HepG2 (cell line): Measurements from ENCODE around the gene C14orf119. TPM values are rescaled to one million over a fixed set of nuclear protein-coding genes. Genes with fewer than 3 reads are reported as not detected.

Experiments used
- ATAC-seq: fragments of 200-7000 bp; cut with Tn5 transposase; 3 replicates; pipeline ENCODE4 v1.9.1; 2020; ENCODE audit warnings: mild to moderate bottlenecking, moderate library complexity
- BruUV-seq: library from RNA; stranded (reverse); fragments of 400-500 nt; replicated peaks from 2 replicates; lab custom pipeline; 2021; lab: Mats Ljungman, UMichigan
- CTCF ChIA-PET: fragments of 300-600 bp; formaldehyde crosslinking; extraction: SDS; loops from one replicate; lab custom pipeline; 2021; ENCODE audit warnings: low total read pairs, inconsistent platforms, low intra/inter-chr PET ratio; lab: Yijun Ruan, JAX
- POLR2A ChIA-PET: fragments of 350-600 bp; sonication (Branson Sonifier 250); formaldehyde crosslinking; loops from one replicate; lab custom pipeline; 2020; ENCODE audit warnings: antibody characterized with exemption, inconsistent platforms; lab: Yijun Ruan, JAX
- DNase-seq: peaks from one replicate; pipeline ENCODE4 v3.0.0-alpha.2; 2015; ENCODE audit warnings: low spot score
- FAIRE-seq: peaks from 3 replicates; lab custom pipeline; 2011; peaks lifted over from hg19 to GRCh38; lab: Jason Lieb, UNC
- H2AFZ ChIP-seq: one replicate; pipeline ENCODE4 v1.6.1; 2011; ENCODE audit warnings: low read length, inconsistent platforms
- H3K27ac ChIP-seq: fragments of 300-600 bp; 3 replicates; pipeline ENCODE4 v1.8.0; 2011; ENCODE audit warnings: mixed run types, mild to moderate bottlenecking, mixed read lengths, low read length, inconsistent platforms; ENCODE audit not compliant: insufficient read depth; ENCODE audit errors: extremely low read length
- H3K27me3 ChIP-seq, 2 experiments: fragments of 200-600 bp in 1 of 2; 2 replicates in 1 of 2; 3 replicates in 1 of 2; pipeline versions ENCODE4 v1.6.0 to v1.8.0; 2011; ENCODE audit warnings: low read length in 2 of 2, mild to moderate bottlenecking in 2 of 2, moderate library complexity in 2 of 2, inconsistent platforms in 1 of 2; ENCODE audit not compliant: insufficient read depth in 2 of 2, control insufficient read depth in 1 of 2
- H3K36me3 ChIP-seq, 2 experiments: fragments of 200-600 bp in 1 of 2; replicated peaks in 1 of 2; 2 replicates in 1 of 2; 3 replicates in 1 of 2; pipeline versions ENCODE4 v1.5.1 to v1.8.0; 2011; ENCODE audit warnings: low read length in 2 of 2, inconsistent platforms in 1 of 2; ENCODE audit not compliant: insufficient read depth in 2 of 2, control insufficient read depth in 1 of 2
- H3K4me1 ChIP-seq: 2 replicates; pipeline ENCODE4 v1.5.1; 2012; ENCODE audit warnings: low read length, inconsistent platforms; ENCODE audit not compliant: insufficient read depth
- H3K4me2 ChIP-seq: 2 replicates; pipeline ENCODE4 v1.6.0; 2011; ENCODE audit warnings: low read depth, low read length, inconsistent platforms
- H3K4me3 ChIP-seq, 3 experiments: fragments of 200-600 bp in 1 of 3; sonication (generic), shearing (Covaris generic) in 1 of 3; replicated peaks in 1 of 3; 2 replicates each; pipeline ENCODE4 v1.5.1; 2011 to 2016; ENCODE audit warnings: low read length in 3 of 3, inconsistent platforms in 2 of 3, low read depth in 2 of 3, mild to moderate bottlenecking in 2 of 3, control low read depth in 1 of 3, mixed read lengths in 1 of 3; ENCODE audit not compliant: insufficient read depth in 1 of 3
- H3K79me2 ChIP-seq: one replicate; pipeline ENCODE4 v1.6.1; 2011; ENCODE audit warnings: low read length, inconsistent platforms; ENCODE audit not compliant: insufficient read depth
- H3K9ac ChIP-seq: 2 replicates; pipeline ENCODE4 v1.6.0; 2011; ENCODE audit warnings: mild to moderate bottlenecking, low read depth, low read length, inconsistent platforms; ENCODE audit not compliant: insufficient read depth
- H3K9me3 ChIP-seq: 2 replicates; pipeline ENCODE4 v1.5.1; 2012; ENCODE audit warnings: mild to moderate bottlenecking, low read length
- H4K20me1 ChIP-seq: 2 replicates; pipeline ENCODE4 v1.6.0; 2011; ENCODE audit warnings: inconsistent platforms, mild to moderate bottlenecking, low read length, moderate library complexity; ENCODE audit not compliant: insufficient read depth
- ARNT ChIP-seq: fragments of 450-650 bp; IDR thresholded peaks from 2 replicates; pipeline ENCODE4 v1.6.1; 2017
- ATF1 ChIP-seq: IDR thresholded peaks from 2 replicates; pipeline ENCODE4 v1.6.1; 2016; ENCODE audit warnings: mild to moderate bottlenecking, control low read depth
- CHD4 ChIP-seq: fragments of 200-600 bp; sonication (generic); IDR thresholded peaks from 2 replicates; pipeline ENCODE4 v1.7.0; 2017; ENCODE audit warnings: mild to moderate bottlenecking, low read length, borderline replicate concordance
- CREBL2 ChIP-seq: sonication (generic); formaldehyde crosslinking; IDR thresholded peaks from 2 replicates; pipeline ENCODE4 v1.8.1; 2023; ENCODE audit warnings: missing genetic modification reagents, mild to moderate bottlenecking, borderline replicate concordance
- FOXK1 ChIP-seq: sonication (generic); formaldehyde crosslinking; IDR thresholded peaks from 2 replicates; pipeline ENCODE4 v1.4.0; 2020; ENCODE audit warnings: low read depth, missing genetic modification reagents, borderline replicate concordance
- HOXA5 ChIP-seq: sonication (generic); formaldehyde crosslinking; IDR thresholded peaks from 2 replicates; pipeline ENCODE4 v1.4.0; 2020; ENCODE audit warnings: missing genetic modification reagents
- KAT2B ChIP-seq: fragments of 150-350 bp; IDR thresholded peaks from 2 replicates; pipeline ENCODE4 v1.6.1; 2014; ENCODE audit warnings: low read depth, low read length, borderline replicate concordance
- KDM5B ChIP-seq: sonication (generic); formaldehyde crosslinking; IDR thresholded peaks from 2 replicates; pipeline ENCODE4 v1.4.0; 2020; ENCODE audit warnings: missing genetic modification reagents, mild to moderate bottlenecking, borderline replicate concordance
- MAFK ChIP-seq, 2 experiments: IDR thresholded peaks in 1 of 2; conservative IDR thresholded peaks in 1 of 2; 2 replicates each; pipeline ENCODE4 v1.6.1; 2011; ENCODE audit warnings: improper control_type of control experiment in 2 of 2, low read length in 2 of 2
- MIXL1 ChIP-seq: IDR thresholded peaks from 2 replicates; pipeline ENCODE4 v1.6.1; 2016
- NFE2L1 ChIP-seq: sonication (generic); formaldehyde crosslinking; IDR thresholded peaks from 2 replicates; pipeline ENCODE4 v1.4.0; 2020; ENCODE audit warnings: missing genetic modification reagents, mild to moderate bottlenecking, borderline replicate concordance
- NR2F6 ChIP-seq, 2 experiments: IDR thresholded peaks; 2 replicates each; pipeline ENCODE4 v1.6.1; 2016; ENCODE audit warnings: antibody characterized with exemption in 1 of 2, mild to moderate bottlenecking in 1 of 2
- SRF ChIP-seq: IDR thresholded peaks from 2 replicates; pipeline ENCODE4 v1.6.1; 2011; ENCODE audit warnings: mild to moderate bottlenecking, low read depth, low read length, moderate library complexity
- SSRP1 ChIP-seq: IDR thresholded peaks from 2 replicates; pipeline ENCODE4 v1.6.1; 2016; ENCODE audit warnings: control low read depth
- ZMYM2 ChIP-seq: sonication (generic); formaldehyde crosslinking; IDR thresholded peaks from 2 replicates; pipeline ENCODE4 v1.8.0; 2022; ENCODE audit warnings: mild to moderate bottlenecking, missing genetic modification reagents
- ZNF234 ChIP-seq: sonication (generic); formaldehyde crosslinking; conservative IDR thresholded peaks from 2 replicates; pipeline ENCODE4 v1.5.1; 2020; ENCODE audit warnings: mild to moderate bottlenecking, missing genetic modification reagents
- ZNF274 ChIP-seq: sonication (generic); formaldehyde crosslinking; IDR thresholded peaks from 2 replicates; pipeline ENCODE4 v1.5.1; 2020; ENCODE audit warnings: mild to moderate bottlenecking, missing genetic modification reagents
- ZSCAN20 ChIP-seq: sonication (generic); formaldehyde crosslinking; IDR thresholded peaks from 2 replicates; pipeline ENCODE4 v1.4.0; 2020; ENCODE audit warnings: missing genetic modification reagents, mild to moderate bottlenecking, borderline replicate concordance
- WGBS: methylation state at CpG from one replicate; pipeline ENCODE4 v1.1.6; 2017; ENCODE audit warnings: low lambda C conversion rate; 5-methylcytosine and 5-hydroxymethylcytosine counted together
- in situ Hi-C: cut with HindIII; loops from 2 replicates; pipeline ENCODE4 v1.10.0; 2017; ENCODE audit warnings: low pct_unique_long_range_greater_than_20kb; ENCODE audit not compliant: extremely low pct_ligation_motif_present
- intact Hi-C: fragments of 100-400 bp; cut with micrococcal nuclease; formaldehyde crosslinking; loops from one replicate; pipeline ENCODE4 v1.10.0; 2022; ENCODE audit not compliant: unreplicated experiment
- polyA plus RNA-seq, 8 experiments: library from polyadenylated mRNA; depleted of rRNA in 3 of 8; stranded (reverse) in 7 of 8; unstranded in 1 of 8; fragments of >200 nt; fragmentation: Illumina TruSeq in 4 of 8; extraction: Trizol in 4 of 8; gene quantifications; 2 replicates each; pipeline versions ENCODE4 v1.2.1 to v1.2.3, GENCODE V29; 2011 to 2016; ENCODE audit warnings: low read depth in 4 of 8, missing spikeins in 1 of 8, mixed read lengths in 1 of 8; ENCODE audit not compliant: insufficient read depth in 1 of 8
- total RNA-seq, 5 experiments: library from RNA; depleted of rRNA; stranded (reverse); fragments of >200 nt; fragmentation: Illumina TruSeq; extraction: Trizol; gene quantifications; 2 replicates each; pipeline ENCODE4 v1.2.3, GENCODE V29; 2016; ENCODE audit warnings: low read depth in 1 of 5
- TF ChIP-seq, protein P1 (sequence below): sonication (generic); formaldehyde crosslinking; IDR thresholded peaks from 2 replicates; pipeline ENCODE4 v1.5.1; 2020; ENCODE audit warnings: mild to moderate bottlenecking, missing genetic modification reagents, moderate library complexity
- TF ChIP-seq, protein P2 (sequence below): sonication (generic); formaldehyde crosslinking; IDR thresholded peaks from 2 replicates; pipeline ENCODE4 v1.4.0; 2020; ENCODE audit warnings: mild to moderate bottlenecking, missing genetic modification reagents

The C14orf119 gene
- total and polyA plus RNA-seq, 2 of the 13 experiments (the other 11 are each of a cell fraction or from before 2014, with no cell fraction given), result 117 to 206 TPM

DNA sequence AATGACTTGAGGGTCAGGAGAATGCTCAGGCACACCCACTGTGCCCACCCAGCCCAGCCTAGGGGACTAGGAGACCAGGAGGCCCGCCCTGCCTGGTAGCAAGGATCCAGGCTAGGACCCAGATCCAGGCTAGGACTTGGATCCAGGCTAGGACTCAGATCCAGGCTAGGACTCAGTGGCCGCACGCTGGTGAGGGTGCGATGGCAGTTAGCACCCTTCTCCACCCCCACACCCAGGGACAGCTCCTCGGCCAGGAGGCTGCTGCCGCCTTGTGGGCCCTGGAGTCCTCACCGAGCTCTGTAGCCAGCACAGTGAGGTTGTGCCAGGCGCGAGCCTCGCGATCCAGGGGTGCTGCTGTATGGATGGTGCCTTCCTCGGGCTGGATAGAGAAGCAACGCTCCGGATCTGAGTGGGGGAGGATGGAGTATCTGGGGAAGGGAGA lies 43.1 kb upstream of the C14orf119 start (continued):
- TF ChIP-seq, protein P1, sequence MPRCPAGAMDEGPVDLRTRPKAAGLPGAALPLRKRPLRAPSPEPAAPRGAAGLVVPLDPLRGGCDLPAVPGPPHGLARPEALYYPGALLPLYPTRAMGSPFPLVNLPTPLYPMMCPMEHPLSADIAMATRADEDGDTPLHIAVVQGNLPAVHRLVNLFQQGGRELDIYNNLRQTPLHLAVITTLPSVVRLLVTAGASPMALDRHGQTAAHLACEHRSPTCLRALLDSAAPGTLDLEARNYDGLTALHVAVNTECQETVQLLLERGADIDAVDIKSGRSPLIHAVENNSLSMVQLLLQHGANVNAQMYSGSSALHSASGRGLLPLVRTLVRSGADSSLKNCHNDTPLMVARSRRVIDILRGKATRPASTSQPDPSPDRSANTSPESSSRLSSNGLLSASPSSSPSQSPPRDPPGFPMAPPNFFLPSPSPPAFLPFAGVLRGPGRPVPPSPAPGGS (CRISPR knock-in tag), result 0 out of 2 replicates have a peak, but pooled peaks have one; percentile 20

DNA sequence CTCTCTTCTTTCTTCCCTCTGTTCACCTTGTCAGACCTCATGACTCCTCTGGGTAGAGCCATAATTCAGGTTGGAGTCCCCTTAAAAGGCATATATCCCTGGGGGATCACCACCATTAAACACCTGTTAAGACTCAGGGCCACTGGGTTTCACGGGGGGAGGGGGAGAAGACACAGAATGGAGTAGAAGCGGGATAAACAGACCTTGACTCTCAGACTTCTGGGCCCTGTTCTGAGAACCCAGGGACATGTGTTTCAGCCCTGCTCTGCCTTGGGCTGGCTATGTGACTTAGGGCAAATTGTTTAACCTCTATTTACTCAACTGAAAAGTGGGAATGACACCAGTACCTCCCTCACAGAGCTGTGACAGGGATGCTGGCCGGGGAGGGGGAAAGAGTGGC lies 42.6 kb upstream of the C14orf119 start:
- Histone ChIP-seq H3K9me3 (no peaks in the 10 kb centered on the region), H3K4me1 (peaks cover 26% of the 10 kb centered on the region), H2AFZ (no peak overlapping the region), H3K4me2 (no peak overlapping the region; the same call in 1 of the 2 replicates), H3K27ac (no peak overlapping the region), H3K79me2 (no peaks in the 10 kb centered on the region), H3K27me3 (peaks cover 0 to 6% of the 10 kb centered on the region in 2 experiments; a peak in 1 of 5 replicates), H3K36me3 (no peaks in the 10 kb centered on the region), H3K9ac (no peak overlapping the region), H3K4me3 (no peak overlapping the region), H4K20me1 (no peaks in the 10 kb centered on the region)
- BruUV-seq, result no TSS peak
- no peak for DNase-seq
- intact Hi-C loops, result loop anchor here (1.0 kb wide), 2 partner anchors 58 to 66 kb away; no protein-coding TSS in a partner anchor
- FAIRE-seq, result no peak
- ChIA-PET POLR2A (interaction anchor here (1.0 to 7.4 kb wide), 10 partner anchors 12 to 80 kb away, joined by 3 to 72 read pairs (median 7); partner anchors contain the start of genes ACIN1, AJUBA and PSMB5), CTCF (interaction anchor here (2.5 to 8.5 kb wide), 2 partner anchors 58 to 66 kb away, joined by 27 to 77 read pairs; no protein-coding TSS in a partner anchor)
- in situ Hi-C loops, result loop anchor here (5.0 kb wide), 2 partner anchors 65 to 495 kb away; no protein-coding TSS in a partner anchor
- 37% methylated on average over 3 of the region's 3 CpGs for WGBS
- no peak for ATAC-seq
- no peak for TF ChIP-seq ZMYM2 (CRISPR knock-in tag)
- TF ChIP-seq NFE2L1 (CRISPR knock-in tag), result peak; percentile 4; the same call in 1 of the 2 replicates
- no peak for TF ChIP-seq CHD4
- TF ChIP-seq FOXK1 (CRISPR knock-in tag), result 0 out of 2 replicates have a peak, but pooled peaks have one; percentile 32
- no peak for TF ChIP-seq ARNT
- TF ChIP-seq CREBL2 (CRISPR knock-in tag), result no peak
- no peak for TF ChIP-seq MAFK (conservative IDR thresholded peaks at IDR 0.05 in 1 of 2, IDR thresholded peaks at IDR 0.05 in 1 of 2; ENCODE audit: low read length in 2 of 2)
- 0 out of 2 replicates have a peak, but pooled peaks have one; percentile 9 for TF ChIP-seq ZNF274 (CRISPR knock-in tag)
- TF ChIP-seq ZNF234 (CRISPR knock-in tag), result no peak
- TF ChIP-seq, protein P2, sequence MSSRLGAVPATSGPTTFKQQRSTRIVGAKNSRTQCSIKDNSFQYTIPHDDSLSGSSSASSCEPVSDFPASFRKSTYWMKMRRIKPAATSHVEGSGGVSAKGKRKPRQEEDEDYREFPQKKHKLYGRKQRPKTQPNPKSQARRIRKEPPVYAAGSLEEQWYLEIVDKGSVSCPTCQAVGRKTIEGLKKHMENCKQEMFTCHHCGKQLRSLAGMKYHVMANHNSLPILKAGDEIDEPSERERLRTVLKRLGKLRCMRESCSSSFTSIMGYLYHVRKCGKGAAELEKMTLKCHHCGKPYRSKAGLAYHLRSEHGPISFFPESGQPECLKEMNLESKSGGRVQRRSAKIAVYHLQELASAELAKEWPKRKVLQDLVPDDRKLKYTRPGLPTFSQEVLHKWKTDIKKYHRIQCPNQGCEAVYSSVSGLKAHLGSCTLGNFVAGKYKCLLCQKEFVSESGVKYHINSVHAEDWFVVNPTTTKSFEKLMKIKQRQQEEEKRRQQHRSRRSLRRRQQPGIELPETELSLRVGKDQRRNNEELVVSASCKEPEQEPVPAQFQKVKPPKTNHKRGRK (CRISPR knock-in tag), result 0 out of 2 replicates have a peak, but pooled peaks have one; percentile 43
- no peak for TF ChIP-seq ZSCAN20 (CRISPR knock-in tag)
- TF ChIP-seq KDM5B (CRISPR knock-in tag), result no peak
- no peak for TF ChIP-seq HOXA5 (CRISPR knock-in tag)
- TF ChIP-seq SSRP1 (CRISPR knock-in tag), result no peak
- no peak for TF ChIP-seq ATF1
- no peak for TF ChIP-seq NR2F6 (IDR thresholded peaks at IDR 0.05)
- TF ChIP-seq NR2F6 (CRISPR knock-in tag; IDR thresholded peaks at IDR 0.05), result no peak
- TF ChIP-seq MIXL1 (CRISPR knock-in tag), result no peak
- no peak for TF ChIP-seq KAT2B
- no peak for TF ChIP-seq SRF
- TF ChIP-seq, protein P1 (CRISPR knock-in tag), result no peak
